ENCODE measurements around the gene CWF19L1.

CWF19L1 gene

DNA sequence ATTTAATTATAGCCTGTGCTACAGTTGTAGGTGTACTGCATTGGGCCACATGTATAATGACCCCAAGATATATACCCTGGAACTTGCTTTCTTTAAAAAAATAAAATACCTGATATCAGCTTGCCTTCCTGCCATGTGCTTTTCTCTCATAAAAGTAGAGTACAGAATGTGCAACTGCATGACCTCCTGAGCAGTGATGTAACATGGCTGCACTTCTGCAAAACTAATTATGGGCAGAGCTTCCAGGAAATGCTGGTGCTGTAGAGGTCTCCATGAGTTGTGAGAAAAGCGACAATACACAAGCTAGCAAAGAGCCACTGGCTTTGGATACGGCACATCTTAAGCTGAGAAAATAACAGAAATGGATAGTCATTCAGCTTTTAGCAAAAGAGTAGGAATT, 75.1 kb downstream of the CWF19L1 start:
- Histone ChIP-seq H3K4me3 (ENCODE audit: low read depth, low read length) (no peak overlapping the region), H3K27me3 (replicated peaks) (no peaks in the 10 kb centered on the region), H3K36me3 (replicated peaks) (peaks cover 42% of the 10 kb centered on the region), H3K27ac (no peak overlapping the region)
- TF ChIP-seq, protein P1, sequence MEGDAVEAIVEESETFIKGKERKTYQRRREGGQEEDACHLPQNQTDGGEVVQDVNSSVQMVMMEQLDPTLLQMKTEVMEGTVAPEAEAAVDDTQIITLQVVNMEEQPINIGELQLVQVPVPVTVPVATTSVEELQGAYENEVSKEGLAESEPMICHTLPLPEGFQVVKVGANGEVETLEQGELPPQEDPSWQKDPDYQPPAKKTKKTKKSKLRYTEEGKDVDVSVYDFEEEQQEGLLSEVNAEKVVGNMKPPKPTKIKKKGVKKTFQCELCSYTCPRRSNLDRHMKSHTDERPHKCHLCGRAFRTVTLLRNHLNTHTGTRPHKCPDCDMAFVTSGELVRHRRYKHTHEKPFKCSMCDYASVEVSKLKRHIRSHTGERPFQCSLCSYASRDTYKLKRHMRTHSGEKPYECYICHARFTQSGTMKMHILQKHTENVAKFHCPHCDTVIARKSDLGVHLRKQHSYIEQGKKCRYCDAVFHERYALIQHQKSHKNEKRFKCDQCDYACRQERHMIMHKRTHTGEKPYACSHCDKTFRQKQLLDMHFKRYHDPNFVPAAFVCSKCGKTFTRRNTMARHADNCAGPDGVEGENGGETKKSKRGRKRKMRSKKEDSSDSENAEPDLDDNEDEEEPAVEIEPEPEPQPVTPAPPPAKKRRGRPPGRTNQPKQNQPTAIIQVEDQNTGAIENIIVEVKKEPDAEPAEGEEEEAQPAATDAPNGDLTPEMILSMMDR (IDR thresholded peaks at IDR 0.05; ENCODE audit: low read depth, low read length, missing control alignments): no peak
- DNase-seq: no peak
- in situ Hi-C loops (cut with HindIII; ENCODE audit: low pct_ligation_motif_present, low sequenced_read_pairs): no loop called here

DNA sequence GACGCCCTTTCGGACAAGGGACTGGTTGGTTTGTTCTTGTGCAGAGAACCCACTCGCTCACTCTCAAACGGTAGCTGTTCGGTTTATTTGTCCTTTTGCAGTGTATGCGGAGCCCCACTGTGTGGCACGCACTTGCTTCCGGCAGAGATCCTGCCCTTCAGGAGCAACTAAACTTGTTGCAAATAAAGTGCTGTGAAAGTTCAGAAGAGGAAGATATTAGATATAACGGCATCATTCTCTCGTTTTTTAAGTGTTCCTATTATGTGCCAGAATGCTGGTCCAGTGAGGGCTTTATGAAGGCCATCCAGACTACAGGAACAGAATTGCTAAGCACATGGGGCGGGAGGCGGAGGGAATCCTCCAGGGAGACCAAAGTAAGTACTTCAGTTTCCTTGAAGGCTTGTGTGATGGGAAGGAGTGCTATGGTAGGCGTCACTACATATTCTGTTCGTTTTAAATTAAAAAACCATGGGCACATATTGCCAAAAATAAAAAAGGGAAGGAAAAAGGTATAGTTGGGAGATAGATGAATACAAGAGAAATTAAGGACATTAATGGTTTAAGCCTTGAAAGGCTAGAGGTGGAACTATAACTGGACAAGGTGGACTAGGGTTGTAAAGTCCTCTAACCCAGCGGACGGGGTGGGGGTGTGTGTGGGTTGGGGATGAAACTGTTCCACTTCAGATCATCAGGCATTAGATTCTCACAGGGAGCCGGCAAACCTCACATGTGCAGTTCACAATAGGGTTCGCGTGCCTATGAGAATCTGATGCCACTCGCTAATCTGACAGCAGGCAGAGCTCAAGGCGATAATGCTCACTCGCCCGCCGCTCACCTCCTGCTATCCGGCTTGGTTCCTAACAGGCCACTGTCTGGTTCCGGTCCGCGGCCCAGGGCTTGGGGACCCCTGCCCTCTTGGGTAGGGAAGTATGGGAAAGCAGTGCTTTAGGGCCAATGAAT, 80.9 kb downstream of the CWF19L1 start:
- Histone ChIP-seq H3K27me3 (replicated peaks) (no peaks in the 10 kb centered on the region), H3K36me3 (replicated peaks) (peaks cover 10% of the 10 kb centered on the region), H3K27ac (peak overlapping the region; percentile 55), H3K4me3 (ENCODE audit: low read depth, low read length) (peak overlapping the region; percentile 88)
- DNase-seq: no peak
- in situ Hi-C loops (cut with HindIII; ENCODE audit: low pct_ligation_motif_present, low sequenced_read_pairs): no loop called here
- TF ChIP-seq, protein P1 (IDR thresholded peaks at IDR 0.05; ENCODE audit: low read depth, low read length, missing control alignments): no peak

DNA sequence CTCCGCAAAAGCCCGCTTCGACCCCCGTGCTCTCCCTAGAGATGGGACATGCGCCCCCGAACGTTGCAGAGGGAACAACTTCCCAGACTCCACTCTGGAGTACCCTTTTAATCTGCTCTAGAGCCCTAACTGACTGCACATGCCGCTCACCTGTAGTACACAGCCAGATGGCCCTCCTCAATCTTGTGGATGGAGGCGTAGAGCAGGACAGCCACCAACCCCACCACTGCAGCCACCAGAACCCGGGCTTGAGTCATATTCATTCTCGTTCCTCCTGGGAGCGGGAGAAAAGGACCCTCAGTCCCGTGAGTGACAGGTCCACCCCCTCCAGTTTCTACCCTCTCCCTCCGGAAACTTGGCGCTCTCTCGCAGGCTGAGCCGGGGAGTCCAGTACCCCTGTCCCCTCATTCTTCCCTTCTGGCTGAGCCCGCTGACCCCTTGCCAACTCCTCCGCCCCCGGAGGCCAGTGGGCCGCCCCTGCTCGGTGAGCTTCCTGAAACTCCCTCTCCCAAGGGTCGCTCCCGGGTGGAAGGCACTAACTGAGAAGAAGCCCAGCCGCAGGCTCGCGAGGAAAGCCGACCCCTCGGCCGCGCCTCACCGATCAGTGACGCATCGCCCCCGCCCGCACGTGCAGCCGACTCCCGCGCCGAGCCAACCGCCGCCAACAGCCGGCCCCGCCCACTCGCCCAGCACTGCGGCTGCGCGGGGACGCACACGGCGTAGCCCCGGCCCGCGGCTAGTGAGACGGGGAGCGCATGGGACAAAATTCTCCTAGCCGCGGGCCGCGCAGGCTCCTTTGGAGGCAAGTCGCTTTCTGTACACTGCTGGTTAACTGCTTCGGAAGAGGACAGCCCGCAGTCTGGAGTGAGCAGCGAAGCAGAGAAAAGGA, 81.8 kb downstream of the CWF19L1 start, which contains the start of gene ERLIN1:
Gene ERLIN1, minus strand, starts transcription at position 666 of the 889 bp plus-strand sequence. Its CDS starts 403 bp downstream, at position 263.
- Histone ChIP-seq H3K4me3 (ENCODE audit: low read depth, low read length) (peak within 1 kb of the TSS; percentile 88), H3K27ac (peak within 1 kb of the TSS; percentile 55), H3K36me3 (replicated peaks) (peaks cover 3% of the 10 kb centered on the region), H3K27me3 (replicated peaks) (no peaks in the 10 kb centered on the region)
- DNase-seq: peak; percentile 80
- TF ChIP-seq, protein P1 (IDR thresholded peaks at IDR 0.05; ENCODE audit: low read depth, low read length, missing control alignments): peak; percentile 33
- in situ Hi-C loops (cut with HindIII; ENCODE audit: low pct_ligation_motif_present, low sequenced_read_pairs): no loop called here

DNA sequence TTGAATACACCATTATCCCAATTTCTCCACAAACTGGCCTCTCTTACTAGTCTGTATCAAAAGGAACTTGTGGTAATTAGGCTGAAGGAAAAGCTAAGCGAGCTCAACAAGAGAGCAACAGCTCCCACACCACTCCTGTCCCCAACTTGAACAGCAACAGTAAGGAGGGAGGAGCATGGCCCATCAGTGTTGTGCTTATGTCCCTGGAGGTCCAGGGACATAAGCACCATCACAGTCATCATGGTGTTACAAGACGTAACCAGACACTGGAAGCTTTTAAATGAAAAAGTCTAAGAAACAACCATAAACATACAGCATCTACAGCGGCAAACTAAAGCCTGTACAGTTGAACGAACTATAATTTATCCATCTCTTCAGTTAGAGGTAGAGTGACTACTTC, 82.6 kb downstream of the CWF19L1 start:
- TF ChIP-seq, protein P1 (IDR thresholded peaks at IDR 0.05; ENCODE audit: low read depth, low read length, missing control alignments): no peak
- Histone ChIP-seq H3K4me3 (ENCODE audit: low read depth, low read length) (peak overlapping the region; percentile 88), H3K36me3 (replicated peaks) (no peaks in the 10 kb centered on the region), H3K27me3 (replicated peaks) (no peaks in the 10 kb centered on the region), H3K27ac (no peak overlapping the region)
- in situ Hi-C loops (cut with HindIII; ENCODE audit: low pct_ligation_motif_present, low sequenced_read_pairs): no loop called here
- no peak for DNase-seq

DNA sequence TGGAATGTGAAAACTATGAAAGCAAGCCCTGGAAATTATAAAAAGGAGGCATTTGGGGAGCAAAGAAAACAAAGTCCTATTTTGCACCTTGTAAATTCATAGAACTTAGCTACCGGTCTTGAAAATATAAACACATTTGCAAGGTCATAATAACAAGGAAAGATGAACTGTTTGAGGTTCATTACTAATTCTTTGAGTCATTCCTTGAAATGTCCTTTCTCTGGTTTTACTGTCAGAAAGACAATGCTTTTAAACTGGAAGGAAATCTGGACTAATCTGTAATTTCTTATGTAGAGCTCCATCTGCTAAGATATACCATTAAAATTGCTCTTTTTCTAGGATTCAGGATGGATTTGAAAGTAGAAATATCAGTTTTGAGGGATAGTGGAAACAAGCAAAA, 83.0 kb downstream of the CWF19L1 start:
- in situ Hi-C loops (cut with HindIII; ENCODE audit: low pct_ligation_motif_present, low sequenced_read_pairs): no loop called here
- Histone ChIP-seq H3K27ac (no peak overlapping the region), H3K27me3 (replicated peaks) (no peaks in the 10 kb centered on the region), H3K4me3 (ENCODE audit: low read depth, low read length) (peak overlapping the region; percentile 88), H3K36me3 (replicated peaks) (no peaks in the 10 kb centered on the region)
- TF ChIP-seq, protein P1 (IDR thresholded peaks at IDR 0.05; ENCODE audit: low read depth, low read length, missing control alignments): no peak
- no peak for DNase-seq

Measured in brain microvascular endothelial cell (primary cell).